ENCODE data around the gene CSGALNACT2. TPM values are rescaled to one million over a fixed set of nuclear protein-coding genes. Genes with fewer than 3 reads are reported as not detected.

Gene CSGALNACT2
- total and polyA plus RNA-seq, 10 of the 15 experiments (the other 5 are each of a cell fraction or from before 2014, with no cell fraction given), result 2.5 to 12.6 (median 8.7) TPM

DNA sequence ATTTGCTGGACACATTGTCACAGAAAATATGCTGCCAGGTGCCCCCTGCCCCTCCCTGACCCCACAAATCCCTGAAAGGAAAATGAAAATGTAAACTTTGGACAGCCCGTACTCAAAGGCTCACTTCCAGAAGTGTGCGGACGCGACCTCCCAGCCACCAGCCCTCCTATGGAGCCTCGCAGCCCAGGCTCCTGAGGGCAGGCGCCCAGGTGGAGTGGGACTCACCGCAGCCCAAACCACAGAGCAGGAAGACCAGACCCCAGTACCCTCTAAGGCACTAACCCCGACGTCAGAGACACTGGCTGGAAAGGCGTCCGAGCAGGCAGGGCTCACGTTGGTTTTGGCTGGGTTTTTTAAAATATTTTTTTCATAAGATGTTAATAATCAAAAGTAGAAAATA, 57.3 kb downstream of the CSGALNACT2 start:
- intact Hi-C loops (cut with micrococcal nuclease; ENCODE audit: unreplicated experiment) (no loop called here), in situ Hi-C loops (cut with MboI) (no loop called here)
- no peaks in the 10 kb centered on the region for H3K9me3 ChIP-seq (replicated peaks; ENCODE audit: control insufficient read depth, insufficient read depth, low read length)
- no peak overlapping the region for H3K4me2 ChIP-seq (ENCODE audit: control insufficient read depth, insufficient read depth)
- ChIA-PET RAD21 (ENCODE audit: unreplicated experiment) (no interaction called here), SMC1A (ENCODE audit: uncharacterized antibody, unreplicated experiment) (no interaction called here), CTCF (no interaction called here), POLR2A (no interaction called here)
- no peak overlapping the region for H3K9ac ChIP-seq (ENCODE audit: control insufficient read depth, insufficient read depth, low read length)
- 69% methylated on average over 12 of the region's 12 CpGs for WGBS (ENCODE audit: insufficient coverage, insufficient replicate concordance, low lambda C conversion rate, missing lambda C conversion rate)
- no peak for DNase-seq (ENCODE audit: low read depth, low spot score)
- no peak overlapping the region for H3K4me3 ChIP-seq
- FAIRE-seq, result no peak
- no peak overlapping the region for H2AFZ ChIP-seq (ENCODE audit: control insufficient read depth, low read depth, low read length)
- ATAC-seq, result no peak
- no peaks in the 10 kb centered on the region for H3K36me3 ChIP-seq (ENCODE audit: control insufficient read depth in 2 of 2, insufficient read depth in 2 of 2, low read length in 1 of 2)
- no peaks in the 10 kb centered on the region for H4K20me1 ChIP-seq (ENCODE audit: control insufficient read depth, insufficient read depth)
- TF ChIP-seq POLR2AphosphoS2 (IDR thresholded peaks at IDR 0.05; ENCODE audit: low read depth, low read length), result no peak
- TF ChIP-seq SREBF1 (IDR thresholded peaks at IDR 0.05; ENCODE audit: low read length), result no peak
- H3K27ac ChIP-seq (ENCODE audit: control insufficient read depth, insufficient read depth), result no peak overlapping the region
- no peaks in the 10 kb centered on the region for H3K4me1 ChIP-seq (ENCODE audit: control insufficient read depth, insufficient read depth, low read length)
- BruUV-seq (replicated peaks), result no TSS peak
- H3K79me2 ChIP-seq (ENCODE audit: control insufficient read depth, insufficient read depth, low read length), result no peaks in the 10 kb centered on the region
- no peaks in the 10 kb centered on the region for H3K27me3 ChIP-seq (replicated peaks in 1 of 2; ENCODE audit: control insufficient read depth in 2 of 2, insufficient read depth in 2 of 2, low read length in 1 of 2)

DNA sequence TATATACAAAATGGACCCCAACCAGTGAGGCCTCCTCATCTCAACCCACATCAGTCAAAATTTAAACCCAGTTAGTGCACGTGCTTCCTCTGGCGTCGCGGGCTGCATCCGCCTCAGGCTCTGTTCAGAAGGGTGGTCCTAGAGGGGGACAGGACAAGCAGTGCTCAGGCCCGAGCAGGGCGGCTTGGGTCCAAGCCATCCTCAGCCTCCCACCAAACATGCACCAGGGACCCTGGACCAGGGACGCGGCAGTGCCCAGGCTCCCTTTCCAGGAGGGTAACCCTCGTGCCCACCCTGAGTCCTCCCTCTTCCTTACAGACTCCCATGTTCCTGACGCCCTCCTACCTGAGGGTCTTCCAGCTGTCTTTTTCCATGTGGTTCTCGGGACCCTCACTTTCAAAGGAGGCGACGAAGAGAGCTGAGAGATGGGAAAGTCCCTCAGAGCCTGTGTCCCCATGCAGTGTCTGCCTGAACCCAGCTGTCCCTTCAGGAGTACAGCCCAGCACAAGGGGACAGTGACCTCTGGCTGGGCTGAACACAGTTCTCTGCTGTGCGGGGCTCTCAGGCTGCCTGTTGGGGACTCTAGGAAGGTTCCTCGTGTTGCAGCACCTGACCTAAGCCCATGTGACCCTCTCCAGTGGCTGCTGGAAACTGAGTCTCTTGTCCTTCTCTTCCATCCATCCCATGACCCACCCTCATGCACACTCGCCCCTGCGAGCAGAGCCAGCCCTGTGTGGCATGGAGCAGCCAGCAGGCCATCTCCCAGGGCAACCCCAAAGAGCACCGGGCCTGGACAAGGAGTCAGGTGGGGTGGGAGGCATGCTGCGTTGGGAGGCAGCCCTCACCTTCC, 58.1 kb downstream of the CSGALNACT2 start:
- Histone ChIP-seq H3K36me3 (ENCODE audit: control insufficient read depth in 2 of 2, insufficient read depth in 2 of 2, low read length in 1 of 2) (no peaks in the 10 kb centered on the region), H3K4me1 (ENCODE audit: control insufficient read depth, insufficient read depth, low read length) (no peaks in the 10 kb centered on the region), H3K27ac (ENCODE audit: control insufficient read depth, insufficient read depth) (no peak overlapping the region), H3K4me2 (ENCODE audit: control insufficient read depth, insufficient read depth) (no peak overlapping the region), H3K27me3 (replicated peaks in 1 of 2; ENCODE audit: control insufficient read depth in 2 of 2, insufficient read depth in 2 of 2, low read length in 1 of 2) (no peaks in the 10 kb centered on the region), H3K9me3 (replicated peaks; ENCODE audit: control insufficient read depth, insufficient read depth, low read length) (no peaks in the 10 kb centered on the region), H3K4me3 (no peak overlapping the region), H4K20me1 (ENCODE audit: control insufficient read depth, insufficient read depth) (no peaks in the 10 kb centered on the region), H3K9ac (ENCODE audit: control insufficient read depth, insufficient read depth, low read length) (no peak overlapping the region), H3K79me2 (ENCODE audit: control insufficient read depth, insufficient read depth, low read length) (no peaks in the 10 kb centered on the region), H2AFZ (ENCODE audit: control insufficient read depth, low read depth, low read length) (no peak overlapping the region)
- intact Hi-C loops (cut with micrococcal nuclease; ENCODE audit: unreplicated experiment), result no loop called here
- in situ Hi-C loops (cut with MboI), result no loop called here
- ChIA-PET RAD21 (ENCODE audit: unreplicated experiment) (no interaction called here), POLR2A (no interaction called here), SMC1A (ENCODE audit: uncharacterized antibody, unreplicated experiment) (no interaction called here), CTCF (no interaction called here)
- no TSS peak for BruUV-seq (replicated peaks)
- no peak for ATAC-seq
- WGBS (ENCODE audit: insufficient coverage, insufficient replicate concordance, low lambda C conversion rate, missing lambda C conversion rate), result 51% methylated on average over 18 of the region's 20 CpGs
- no peak for DNase-seq (ENCODE audit: low read depth, low spot score)
- no peak for FAIRE-seq
- TF ChIP-seq CHD2 (IDR thresholded peaks at IDR 0.05; ENCODE audit: borderline replicate concordance, low read depth, low read length) (no peak), GABPA (IDR thresholded peaks at IDR 0.05; ENCODE audit: low read depth) (no peak), TAF1 (IDR thresholded peaks at IDR 0.05; ENCODE audit: borderline replicate concordance, low read depth, low read length) (no peak), HDGF (IDR thresholded peaks at IDR 0.05) (no peak), NRF1 (conservative IDR thresholded peaks at IDR 0.05; ENCODE audit: low read depth, low read length) (no peak), YY1 (IDR thresholded peaks at IDR 0.05; ENCODE audit: low read depth, low read length) (no peak), EGR1 (IDR thresholded peaks at IDR 0.05; ENCODE audit: borderline replicate concordance in 1 of 2, low read depth in 2 of 2, low read length in 2 of 2) (no peak), PML (IDR thresholded peaks at IDR 0.05; ENCODE audit: low read length) (no peak), FOXM1 (IDR thresholded peaks at IDR 0.05; ENCODE audit: low read depth, low read length) (no peak), BCL11A (IDR thresholded peaks at IDR 0.05; ENCODE audit: low read depth, low read length) (no peak)
- TF ChIP-seq, protein P1, sequence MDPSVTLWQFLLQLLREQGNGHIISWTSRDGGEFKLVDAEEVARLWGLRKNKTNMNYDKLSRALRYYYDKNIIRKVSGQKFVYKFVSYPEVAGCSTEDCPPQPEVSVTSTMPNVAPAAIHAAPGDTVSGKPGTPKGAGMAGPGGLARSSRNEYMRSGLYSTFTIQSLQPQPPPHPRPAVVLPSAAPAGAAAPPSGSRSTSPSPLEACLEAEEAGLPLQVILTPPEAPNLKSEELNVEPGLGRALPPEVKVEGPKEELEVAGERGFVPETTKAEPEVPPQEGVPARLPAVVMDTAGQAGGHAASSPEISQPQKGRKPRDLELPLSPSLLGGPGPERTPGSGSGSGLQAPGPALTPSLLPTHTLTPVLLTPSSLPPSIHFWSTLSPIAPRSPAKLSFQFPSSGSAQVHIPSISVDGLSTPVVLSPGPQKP (IDR thresholded peaks at IDR 0.05; ENCODE audit: low read depth, low read length), result no peak
- TF ChIP-seq, protein P2, sequence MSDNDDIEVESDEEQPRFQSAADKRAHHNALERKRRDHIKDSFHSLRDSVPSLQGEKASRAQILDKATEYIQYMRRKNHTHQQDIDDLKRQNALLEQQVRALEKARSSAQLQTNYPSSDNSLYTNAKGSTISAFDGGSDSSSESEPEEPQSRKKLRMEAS (IDR thresholded peaks at IDR 0.05; ENCODE audit: low read depth, low read length), result no peak
- TF ChIP-seq, protein P3, sequence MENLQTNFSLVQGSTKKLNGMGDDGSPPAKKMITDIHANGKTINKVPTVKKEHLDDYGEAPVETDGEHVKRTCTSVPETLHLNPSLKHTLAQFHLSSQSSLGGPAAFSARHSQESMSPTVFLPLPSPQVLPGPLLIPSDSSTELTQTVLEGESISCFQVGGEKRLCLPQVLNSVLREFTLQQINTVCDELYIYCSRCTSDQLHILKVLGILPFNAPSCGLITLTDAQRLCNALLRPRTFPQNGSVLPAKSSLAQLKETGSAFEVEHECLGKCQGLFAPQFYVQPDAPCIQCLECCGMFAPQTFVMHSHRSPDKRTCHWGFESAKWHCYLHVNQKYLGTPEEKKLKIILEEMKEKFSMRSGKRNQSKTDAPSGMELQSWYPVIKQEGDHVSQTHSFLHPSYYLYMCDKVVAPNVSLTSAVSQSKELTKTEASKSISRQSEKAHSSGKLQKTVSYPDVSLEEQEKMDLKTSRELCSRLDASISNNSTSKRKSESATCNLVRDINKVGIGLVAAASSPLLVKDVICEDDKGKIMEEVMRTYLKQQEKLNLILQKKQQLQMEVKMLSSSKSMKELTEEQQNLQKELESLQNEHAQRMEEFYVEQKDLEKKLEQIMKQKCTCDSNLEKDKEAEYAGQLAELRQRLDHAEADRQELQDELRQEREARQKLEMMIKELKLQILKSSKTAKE (IDR thresholded peaks at IDR 0.05; ENCODE audit: low read depth, poor library complexity, severe bottlenecking), result no peak
